HTERT RPE-1 (cell line): ENCODE results near the gene RRBP1.

Experiments used
- in situ Hi-C: fragments of 300-500 bp; cut with MboI; formaldehyde crosslinking; loops from 4 replicates; pipeline ENCODE4 v1.14.3; 2020; ENCODE audit warnings: low sequenced_read_pairs

RRBP1 gene

GRCh38 chr20:17587148-17587547 lies 94.9 kb downstream of the RRBP1 start:
- in situ Hi-C loops: no loop called here

- in situ Hi-C loops: no loop called here
Observed at GRCh38 chr20:17586250-17586649, 95.8 kb downstream of the RRBP1 start.

- in situ Hi-C loops: no loop called here
Observed at GRCh38 chr20:17584689-17585088, 97.4 kb downstream of the RRBP1 start.

GRCh38 chr20:17583126-17583525 lies 98.9 kb downstream of the RRBP1 start:
- in situ Hi-C loops: no loop called here

GRCh38 chr20:17580895-17581294 lies 101.1 kb downstream of the RRBP1 start:
- in situ Hi-C loops: no loop called here

- in situ Hi-C loops: no loop called here
Observed at GRCh38 chr20:17579369-17580039, 102.5 kb downstream of the RRBP1 start.

- in situ Hi-C loops: no loop called here
Observed at GRCh38 chr20:17576215-17576614, 105.8 kb downstream of the RRBP1 start.

- in situ Hi-C loops: no loop called here
Observed at GRCh38 chr20:17573463-17573862, 108.6 kb downstream of the RRBP1 start.

- in situ Hi-C loops: no loop called here
Observed at GRCh38 chr20:17572034-17572638, 109.9 kb downstream of the RRBP1 start.

- in situ Hi-C loops: no loop called here
Observed at GRCh38 chr20:17571153-17571527, 110.9 kb downstream of the RRBP1 start.

- in situ Hi-C loops: no loop called here
Observed at GRCh38 chr20:17570347-17571152, 111.5 kb downstream of the RRBP1 start.

GRCh38 chr20:17569616-17570346 lies 112.3 kb downstream of the RRBP1 start, which contains the start of gene DSTN:
DSTN (plus strand) TSS chr20:17570075; CDS start chr20:17570209, 134 bp downstream.
- in situ Hi-C loops: no loop called here

- in situ Hi-C loops: no loop called here
Observed at GRCh38 chr20:17568972-17569521, 113.0 kb downstream of the RRBP1 start.

- in situ Hi-C loops: no loop called here
Observed at GRCh38 chr20:17568045-17568788, 113.8 kb downstream of the RRBP1 start.

- in situ Hi-C loops: no loop called here
Observed at GRCh38 chr20:17566345-17566744, 115.7 kb downstream of the RRBP1 start.

GRCh38 chr20:17565169-17565845 lies 116.7 kb downstream of the RRBP1 start:
- in situ Hi-C loops: no loop called here
